OCI-M2 (cell line): ENCODE measurements around the gene GPSM1.

Experiments
- DNase-seq: peaks from one replicate; lab custom pipeline; 2025; ENCODE audit not compliant: unreplicated experiment; lab: John Stamatoyannopoulos, UW

GPSM1 gene

DNA sequence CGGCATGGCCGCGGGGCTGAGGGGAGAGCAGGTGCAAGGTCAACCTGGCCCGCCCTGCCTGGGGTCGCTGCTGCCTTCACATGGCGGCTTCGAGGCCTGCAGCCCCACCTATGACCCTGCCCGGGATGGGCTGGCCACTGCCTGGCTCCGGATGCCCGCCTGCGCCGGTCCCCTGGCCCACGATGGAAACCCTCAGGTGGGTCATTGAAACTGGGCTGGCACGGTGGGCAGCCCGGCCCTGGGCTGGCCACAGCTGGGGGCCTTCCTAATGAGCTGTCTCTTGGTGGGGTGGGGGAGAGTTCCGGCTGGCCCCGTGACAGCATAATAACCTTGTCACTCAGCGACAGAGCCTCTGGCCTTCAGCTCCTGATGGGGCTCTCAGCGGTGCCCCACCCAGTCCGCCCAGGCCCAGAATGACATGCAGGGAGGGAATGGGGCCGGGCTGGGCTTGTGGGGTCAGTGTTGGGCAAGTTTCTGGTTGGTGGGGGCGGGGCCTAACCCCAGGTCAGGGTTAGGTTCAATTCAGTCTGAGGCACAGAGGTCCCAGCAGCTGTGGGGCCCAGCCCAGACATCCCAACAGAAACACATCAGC lies 23.4 kb upstream of the GPSM1 start, which contains the start of gene CCDC187:
Gene CCDC187, minus strand, starts transcription at position 270 of the 592 bp plus-strand sequence. Its CDS starts 264 bp downstream, at position 6.
- DNase-seq, result no peak

DNA sequence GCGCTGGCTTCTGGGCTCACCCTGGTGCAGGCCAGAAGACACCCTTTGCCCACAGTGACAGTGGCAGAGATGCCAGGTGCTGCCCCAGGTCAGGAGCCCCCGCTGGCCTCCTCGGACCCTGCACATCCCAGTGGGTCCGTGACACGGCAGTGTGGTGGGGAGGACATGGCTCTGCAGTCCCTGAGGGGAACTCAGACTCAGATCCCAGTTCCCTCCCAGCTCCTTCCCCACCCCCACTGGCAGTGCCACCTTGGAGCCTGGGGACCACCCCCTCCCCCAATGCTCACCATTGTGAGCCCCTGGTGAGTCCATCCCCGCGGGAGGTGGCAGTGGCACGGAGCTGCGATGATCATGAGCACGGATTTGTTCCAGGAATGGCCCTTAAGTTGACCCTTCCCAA lies 22.9 kb upstream of the GPSM1 start:
- DNase-seq, result no peak

DNA sequence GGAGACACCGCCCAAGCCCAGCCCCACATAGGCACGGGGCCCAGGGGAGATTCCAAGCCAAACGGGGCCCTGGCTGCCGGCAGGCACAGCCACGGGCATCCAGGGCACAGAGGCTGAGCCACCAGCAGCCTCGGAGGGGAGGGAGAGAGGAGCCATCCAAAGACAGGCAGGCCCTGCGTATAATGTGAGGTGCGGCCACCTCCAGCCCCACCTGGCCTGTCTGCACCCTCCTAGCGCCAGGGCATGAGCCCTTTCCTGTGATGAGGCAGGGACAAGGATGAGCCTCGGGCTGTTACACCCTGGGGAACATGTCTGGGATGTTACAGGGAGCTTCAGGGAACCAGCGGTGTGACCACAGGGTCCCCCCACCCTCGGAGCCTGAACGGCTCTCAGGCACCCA lies 22.4 kb upstream of the GPSM1 start:
- DNase-seq, result no peak

DNA sequence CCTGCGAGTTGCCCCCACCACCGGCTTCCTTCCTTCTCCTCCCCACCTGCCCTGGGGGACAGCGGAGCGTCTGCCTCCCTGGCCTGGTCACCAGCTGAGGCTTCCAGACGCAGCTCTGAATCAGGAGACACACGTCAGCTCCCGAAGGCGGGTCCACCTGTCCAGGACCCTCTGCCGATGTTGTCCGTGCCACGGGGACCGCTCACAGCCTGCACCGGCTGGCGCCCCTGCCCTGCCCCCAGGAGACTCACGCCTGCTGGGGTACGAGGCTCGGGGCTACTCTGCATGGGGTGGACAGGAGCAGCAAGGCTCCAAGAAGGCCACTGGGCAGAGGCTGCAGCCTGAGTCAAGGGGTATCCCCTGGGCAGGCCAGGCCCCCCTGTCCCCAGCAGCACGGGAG lies 21.5 kb upstream of the GPSM1 start:
- no peak for DNase-seq

DNA sequence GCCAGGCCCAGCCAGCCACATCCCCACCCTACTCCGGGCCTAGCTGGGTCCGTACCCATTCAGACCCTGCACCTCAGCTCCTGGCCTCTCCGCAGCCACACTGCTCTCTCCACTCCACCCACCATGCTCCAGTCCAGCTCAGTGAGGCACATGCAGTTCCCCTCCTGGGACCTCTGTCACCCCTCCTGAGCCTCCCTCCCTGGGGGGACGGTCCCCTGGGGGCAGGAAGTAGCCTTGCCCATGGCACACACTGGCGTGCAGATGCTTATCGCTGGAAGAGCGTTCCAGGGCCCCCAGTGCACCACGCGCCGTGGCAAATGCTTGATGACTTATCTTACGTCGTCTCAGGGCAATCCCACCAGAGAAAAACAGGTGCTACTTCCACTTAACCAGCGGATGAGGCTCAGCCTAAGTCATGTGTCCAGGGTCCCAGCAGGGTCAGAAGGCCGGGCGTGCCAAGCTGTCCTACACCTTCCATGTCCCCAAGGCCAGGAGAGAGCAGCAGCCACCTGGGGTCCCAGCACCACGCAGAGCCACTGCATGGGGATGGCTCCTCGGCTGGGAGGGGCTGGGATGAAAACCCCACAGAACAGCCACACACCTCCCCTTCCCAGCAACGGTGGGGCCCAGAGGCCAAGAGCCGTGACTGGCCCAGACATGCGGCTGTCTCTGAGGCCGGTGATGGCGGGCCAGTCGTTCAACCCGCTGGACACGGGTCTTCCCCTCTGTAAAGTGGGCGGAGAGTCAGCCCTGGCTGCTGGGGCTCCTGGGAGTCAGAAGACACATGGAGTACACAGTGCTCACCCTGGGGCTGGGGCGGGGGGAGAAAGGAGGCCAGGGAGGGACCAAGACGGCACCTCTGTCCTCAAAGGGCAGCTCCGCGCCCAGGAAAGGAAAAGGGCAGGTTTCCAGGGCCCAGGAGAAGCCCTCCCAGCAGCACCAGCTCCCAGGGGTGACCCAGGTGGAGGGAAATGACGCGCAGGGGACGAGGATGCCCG lies 20.8 kb upstream of the GPSM1 start:
- DNase-seq, result no peak

DNA sequence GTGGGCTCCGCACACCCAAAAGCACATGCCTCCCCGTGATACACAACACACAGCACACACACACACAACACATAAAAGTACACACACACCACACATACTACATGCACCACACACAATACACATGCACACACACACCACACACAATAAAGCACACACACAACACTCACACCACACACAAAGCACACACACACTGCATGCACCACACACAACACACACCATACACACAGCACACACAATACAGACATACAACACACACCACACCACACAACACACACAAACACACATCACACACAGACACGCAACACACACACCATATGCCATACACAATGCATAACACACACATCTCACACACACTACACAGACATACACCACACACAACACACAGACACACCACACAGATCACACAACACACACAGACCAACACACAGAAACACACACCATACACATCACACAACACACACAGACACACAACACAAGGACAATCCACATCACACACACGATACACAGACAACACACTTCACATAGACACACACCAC lies 20.1 kb upstream of the GPSM1 start:
- DNase-seq, result no peak

DNA sequence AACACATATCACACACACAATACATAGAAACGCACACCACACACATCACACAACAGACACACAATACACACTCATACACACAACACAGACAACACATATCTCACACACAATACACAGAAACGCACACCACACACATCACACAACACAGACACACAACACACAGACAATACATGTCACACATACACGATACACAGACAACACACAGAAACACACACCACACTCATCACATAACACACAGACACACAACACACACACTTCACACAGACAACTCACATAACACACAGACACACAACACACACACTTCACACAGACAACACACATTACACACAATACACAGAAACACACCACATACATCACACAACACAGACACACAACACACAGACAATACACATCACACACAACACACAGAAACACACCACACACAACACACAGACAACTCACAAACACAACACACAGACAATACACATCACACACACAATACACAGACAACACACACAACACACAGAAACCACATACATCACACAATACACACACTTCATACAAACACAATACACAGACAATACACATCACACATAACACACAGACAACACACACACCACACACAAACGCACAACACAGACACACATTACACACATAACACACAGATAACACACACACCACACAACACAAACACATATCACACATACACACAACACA lies 19.2 kb upstream of the GPSM1 start:
- no peak for DNase-seq

DNA sequence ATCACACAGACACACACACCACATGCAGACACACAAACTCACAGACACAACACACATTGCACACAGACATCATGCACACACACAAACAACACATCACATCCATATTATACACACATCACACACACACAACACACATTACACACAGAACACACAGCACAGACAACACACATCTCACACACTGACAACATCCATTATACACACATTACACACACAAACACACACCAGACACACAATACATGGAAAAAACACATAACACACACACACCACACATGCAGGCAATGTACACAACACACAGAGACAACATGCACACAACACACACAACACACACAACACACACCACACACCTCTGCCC lies 18.7 kb upstream of the GPSM1 start:
- no peak for DNase-seq

DNA sequence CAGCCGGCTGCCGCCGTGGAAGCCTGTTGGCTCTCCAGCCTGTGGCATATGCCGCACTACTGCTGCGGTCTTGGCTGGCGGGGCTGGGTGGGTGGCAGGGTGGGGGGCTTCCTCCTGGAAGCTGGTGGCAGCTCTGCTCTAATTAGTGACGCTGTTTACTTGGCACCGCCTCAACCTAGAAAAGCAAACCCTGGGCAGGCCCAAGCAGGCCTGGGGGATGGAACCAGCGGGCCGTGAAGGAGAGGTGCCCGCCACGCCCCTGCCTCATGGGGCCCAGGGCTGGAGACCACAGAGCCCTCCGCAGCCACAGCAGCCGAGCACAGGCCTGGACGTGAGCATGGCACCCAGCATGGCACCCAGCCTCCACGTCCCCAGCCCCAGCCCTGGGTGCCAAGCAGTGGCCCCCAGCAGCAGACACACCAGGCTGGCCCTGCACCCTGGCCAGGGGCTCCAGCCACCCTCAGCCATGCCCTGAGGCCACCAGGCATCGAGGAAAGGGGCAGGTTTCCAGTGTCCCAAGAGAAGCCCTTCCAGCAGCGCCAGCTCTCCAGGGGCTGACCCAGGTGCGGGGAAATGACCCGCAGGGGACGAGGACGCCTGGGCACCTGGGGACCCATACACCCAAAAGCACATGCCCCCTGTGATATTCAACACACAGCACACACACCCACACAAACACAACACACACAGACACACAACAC lies 18.1 kb upstream of the GPSM1 start:
- no peak for DNase-seq

DNA sequence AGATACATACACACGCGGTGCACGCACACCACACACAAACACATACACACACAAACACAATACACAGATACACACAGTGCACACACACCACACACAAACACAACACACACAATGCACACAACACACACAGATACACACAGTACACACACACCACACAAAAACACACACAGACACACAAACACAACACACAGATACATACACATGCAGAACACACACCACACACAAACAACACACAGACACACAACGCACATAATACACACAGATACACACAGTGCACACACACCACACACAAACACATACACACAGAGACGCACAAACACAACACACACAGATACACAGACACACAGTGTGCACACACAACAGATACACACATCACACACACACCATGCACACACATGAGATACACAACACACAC lies 17.5 kb upstream of the GPSM1 start:
- no peak for DNase-seq

DNA sequence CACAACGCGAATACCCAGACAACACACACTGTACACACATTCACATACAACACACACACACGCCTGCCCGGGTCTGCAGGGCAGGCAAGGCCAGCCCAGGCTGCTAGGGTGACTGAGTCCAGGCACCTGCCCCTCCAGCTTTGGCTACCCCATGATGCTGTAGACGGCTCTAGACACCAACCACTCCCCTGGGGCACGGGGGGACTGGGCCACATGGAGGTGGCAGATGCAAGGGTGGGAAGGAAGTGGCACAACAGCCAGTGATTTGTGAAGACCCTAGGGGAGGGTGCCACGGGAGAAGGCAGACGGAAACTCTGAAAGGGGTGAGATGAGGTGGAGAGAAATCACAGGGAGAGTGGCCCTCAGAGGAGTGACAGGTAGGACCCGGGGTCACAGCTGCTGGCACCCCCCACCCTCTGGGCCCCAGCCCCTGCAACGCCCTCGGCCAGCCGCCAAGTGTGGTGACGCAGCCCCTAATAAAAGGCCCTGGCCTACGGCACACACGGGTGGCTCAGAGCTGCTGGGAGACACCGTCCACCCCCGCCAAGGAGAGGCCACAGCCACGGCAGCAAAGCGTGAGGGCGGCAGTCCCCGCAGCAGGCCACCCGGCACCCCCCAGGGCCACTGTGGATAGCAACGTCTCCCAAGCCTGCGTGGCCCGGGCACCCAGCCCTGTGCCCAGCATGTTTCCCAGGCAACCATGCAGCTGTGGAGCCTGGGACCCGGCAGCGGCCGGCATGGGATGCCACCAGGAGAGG lies 16.9 kb upstream of the GPSM1 start:
- no peak for DNase-seq

DNA sequence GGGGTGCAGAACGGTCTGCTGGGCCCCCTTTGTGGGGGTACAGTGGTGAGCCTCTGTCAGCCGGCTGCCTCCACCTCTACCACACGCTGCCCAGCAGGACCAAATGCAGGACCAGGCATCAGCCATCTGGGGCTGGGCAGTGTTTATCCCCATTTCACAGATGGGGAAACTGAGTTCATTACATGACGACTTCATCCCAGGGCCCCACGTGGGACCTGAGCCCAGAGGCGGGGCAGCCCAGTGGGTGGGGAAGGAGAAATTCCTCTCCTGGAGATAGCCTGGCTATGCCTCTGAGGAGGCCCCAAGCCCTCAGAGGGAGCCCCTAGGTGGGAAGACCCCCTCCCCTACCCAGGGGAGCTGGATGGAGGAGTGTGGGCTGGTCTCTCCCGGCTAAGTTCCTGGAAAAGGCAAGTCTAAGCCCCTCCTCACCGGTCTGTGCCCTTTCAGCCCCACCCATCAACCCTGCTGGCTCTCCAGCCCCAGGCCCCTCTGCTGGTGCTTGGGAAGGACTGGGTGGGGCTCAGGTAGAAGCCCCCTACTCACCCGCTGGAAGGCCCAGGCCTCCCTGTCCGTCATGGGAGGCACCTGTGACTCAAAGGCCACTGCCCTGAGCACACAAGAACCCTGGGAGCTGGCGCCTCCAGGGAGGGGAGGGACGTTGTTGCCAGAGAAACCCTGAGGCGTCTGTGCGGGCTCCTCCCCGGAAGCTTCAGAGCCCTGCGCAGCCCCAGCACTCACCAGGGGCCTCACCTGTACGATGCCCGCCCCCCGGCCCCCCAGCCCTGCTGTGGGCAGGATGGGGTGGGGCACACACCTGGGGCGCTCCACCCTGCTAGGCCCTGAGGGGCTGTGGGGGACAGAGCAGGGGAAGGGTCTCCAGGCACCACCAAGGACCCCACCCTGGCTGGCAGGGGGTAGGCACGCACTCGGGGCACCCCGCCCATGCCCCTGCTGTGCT lies 16.0 kb upstream of the GPSM1 start:
- no peak for DNase-seq

DNA sequence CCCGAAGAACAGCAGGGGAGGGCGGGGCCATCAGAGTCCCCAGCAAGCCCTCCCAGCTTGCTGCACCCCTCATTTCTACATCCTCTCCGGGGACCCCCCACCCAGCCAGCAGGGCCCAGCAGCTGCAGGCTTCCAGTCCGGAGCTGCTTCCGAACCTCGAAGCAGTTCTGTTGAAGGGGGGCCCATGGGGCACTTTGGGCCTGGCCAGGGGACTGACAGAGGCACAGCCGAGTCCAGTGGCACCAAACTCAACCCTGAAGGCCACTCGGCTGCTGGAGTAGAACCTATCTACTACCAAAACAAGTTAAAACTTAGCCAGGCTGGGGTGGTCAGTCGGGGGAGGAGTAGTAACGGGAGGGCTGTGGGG lies 15.3 kb upstream of the GPSM1 start:
- no peak for DNase-seq

DNA sequence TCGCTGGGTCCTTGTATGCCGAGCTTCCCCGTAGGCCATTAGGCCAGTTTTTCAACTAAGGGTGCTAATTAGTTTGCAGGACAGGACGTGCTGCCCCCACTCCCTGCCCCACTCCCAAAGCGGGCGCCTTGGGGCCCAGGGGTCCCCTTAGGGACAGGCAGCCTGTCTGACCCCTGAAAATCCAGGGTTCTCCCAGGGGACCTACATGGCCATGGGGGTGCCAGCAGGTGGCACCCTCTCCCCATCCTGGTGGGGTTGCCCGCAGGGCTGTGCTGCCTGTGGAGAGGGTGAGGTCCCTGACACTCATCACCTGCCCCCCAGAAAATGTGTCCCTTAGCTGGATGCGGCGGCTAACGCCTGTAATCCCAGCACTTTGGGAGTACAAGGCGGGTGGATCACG lies 14.9 kb upstream of the GPSM1 start:
- DNase-seq, result no peak

DNA sequence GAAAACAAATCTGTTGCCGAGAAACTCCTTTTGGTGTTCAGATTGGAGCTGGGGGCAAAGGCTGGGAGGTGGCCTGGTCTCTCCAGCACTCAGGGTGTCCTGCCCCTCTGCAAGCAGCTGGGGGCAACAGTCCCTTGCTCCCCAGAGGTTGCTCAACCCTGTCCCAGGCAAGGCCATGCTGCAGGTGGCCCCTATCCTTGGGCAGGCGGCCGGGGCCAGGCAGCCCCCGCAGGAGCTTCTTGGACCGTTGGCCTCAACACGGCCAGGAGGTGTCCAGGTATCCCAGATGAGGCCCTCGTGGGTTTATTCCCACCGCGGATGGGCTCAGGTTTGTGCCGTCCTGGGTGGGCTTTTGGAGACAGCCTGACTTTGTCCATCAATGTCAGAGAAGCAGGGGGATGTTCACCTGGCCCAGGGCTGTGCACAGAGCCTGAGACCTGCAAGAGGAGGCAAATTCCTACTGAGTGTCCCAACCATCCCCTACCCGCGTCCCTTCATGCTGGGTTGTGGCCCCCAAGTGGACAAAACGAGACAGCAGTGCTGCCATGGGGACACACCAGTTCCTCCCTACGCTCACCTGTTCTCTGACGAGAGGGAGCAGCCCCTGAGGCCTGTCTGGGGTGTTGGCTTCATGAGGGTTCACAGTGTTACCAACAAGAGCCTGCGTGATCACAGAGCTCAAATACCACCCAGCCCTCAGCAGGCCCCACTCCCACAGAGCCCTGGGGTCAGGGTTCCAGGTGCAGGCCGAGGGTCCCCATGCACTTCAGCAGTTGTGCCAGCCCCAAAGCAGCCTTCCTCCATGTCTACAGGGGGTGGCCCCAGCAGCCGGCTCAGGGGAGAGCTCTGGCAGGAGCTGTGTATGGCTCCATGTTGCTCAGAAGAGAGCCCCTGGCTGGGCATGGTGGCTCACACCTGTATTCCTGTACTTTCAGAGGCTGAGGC lies 14.0 kb upstream of the GPSM1 start:
- DNase-seq, result no peak

DNA sequence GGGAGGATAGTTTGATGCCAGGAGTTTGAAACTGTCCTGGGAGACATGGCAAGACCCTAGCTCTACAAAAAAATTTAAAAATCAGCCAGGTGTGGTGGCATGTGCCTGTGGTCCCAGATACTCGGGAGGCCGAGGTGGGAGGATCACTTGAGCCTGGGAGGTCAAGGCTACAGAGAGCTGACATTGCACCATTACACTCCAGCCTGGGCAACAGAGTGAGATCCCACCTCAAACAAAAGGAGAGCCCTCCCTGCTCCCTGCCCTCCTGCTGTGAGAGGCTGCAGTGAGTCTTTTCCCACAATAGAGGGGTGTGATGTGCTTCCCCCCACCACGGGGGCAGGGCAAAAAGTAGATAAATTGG lies 13.3 kb upstream of the GPSM1 start:
- DNase-seq, result no peak

DNA sequence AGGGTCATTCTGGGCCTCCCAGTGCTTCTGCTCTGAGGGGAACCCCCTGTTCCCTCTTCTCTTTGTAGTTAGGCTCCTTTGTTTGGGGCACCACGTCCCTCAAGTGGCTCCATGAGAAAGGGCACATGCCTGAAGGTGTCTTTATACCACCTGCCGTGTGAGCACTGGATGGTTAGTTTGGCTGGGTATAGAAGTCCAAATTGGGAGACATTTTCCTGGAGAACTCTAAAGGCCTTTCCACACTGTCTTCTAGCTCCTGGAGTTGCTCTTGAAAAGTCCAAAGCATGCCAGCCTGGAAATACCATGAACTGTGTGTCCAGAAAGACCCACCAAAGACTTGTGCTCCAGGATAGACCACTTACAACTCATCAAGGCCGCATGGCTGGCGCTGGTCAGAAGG lies 12.4 kb upstream of the GPSM1 start:
- DNase-seq, result no peak

DNA sequence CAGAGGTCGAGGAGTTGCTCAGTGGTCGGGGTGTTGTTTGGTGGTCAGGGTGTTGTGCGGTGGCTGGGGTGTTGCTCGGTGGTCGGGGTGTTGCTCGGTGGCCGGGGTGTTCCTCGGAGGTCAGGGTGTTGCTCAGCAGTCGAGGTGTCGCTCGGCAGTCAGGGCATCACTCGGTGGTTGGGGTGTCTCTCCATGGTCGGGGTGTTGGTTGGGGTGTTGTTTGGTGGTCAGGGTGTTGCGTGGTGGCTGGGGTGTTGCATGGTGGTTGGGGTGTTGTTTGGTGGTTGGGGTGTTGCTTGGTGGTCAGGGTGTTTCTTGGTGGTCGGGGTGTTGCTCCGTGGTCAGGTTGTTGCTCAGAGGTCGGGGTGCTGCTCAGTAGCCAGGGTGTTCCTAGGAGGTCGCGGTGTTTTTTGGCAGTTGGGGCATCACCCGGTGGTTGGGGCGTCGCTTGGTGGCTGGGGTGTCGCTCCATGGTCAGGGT lies 11.0 kb upstream of the GPSM1 start:
- DNase-seq, result no peak
